Brain pericyte (primary cell): ENCODE data around the gene OPRM1.
A peak's percentile ranks its signal among the peaks of the same experiment; 100 is the strongest.

Experiments used
- DNase-seq: peaks from one replicate; pipeline ENCODE4 v3.0.0-alpha.2; 2012; ENCODE audit warnings: low read depth, low spot score

The OPRM1 gene

GRCh38 chr6:154202958-154203357, 163.9 kb downstream of the OPRM1 start:
- DNase-seq, result no peak

GRCh38 chr6:154206141-154206540, 167.1 kb downstream of the OPRM1 start:
- DNase-seq, result no peak

GRCh38 chr6:154206996-154207395, 168.0 kb downstream of the OPRM1 start:
- no peak for DNase-seq

GRCh38 chr6:154209555-154209954, 170.5 kb downstream of the OPRM1 start:
- no peak for DNase-seq

GRCh38 chr6:154210678-154211077, 171.6 kb downstream of the OPRM1 start:
- no peak for DNase-seq

GRCh38 chr6:154213782-154214181, 174.7 kb downstream of the OPRM1 start:
- no peak for DNase-seq

GRCh38 chr6:154218301-154218700, 179.3 kb downstream of the OPRM1 start:
- no peak for DNase-seq

- DNase-seq, result no peak
Observed at GRCh38 chr6:154218787-154219186, 179.7 kb downstream of the OPRM1 start.

- no peak for DNase-seq
Observed at GRCh38 chr6:154219250-154219649, 180.2 kb downstream of the OPRM1 start.

- DNase-seq, result no peak
Observed at GRCh38 chr6:154222716-154223115, 183.7 kb downstream of the OPRM1 start.

GRCh38 chr6:154223296-154223695, 184.3 kb downstream of the OPRM1 start:
- no peak for DNase-seq

GRCh38 chr6:154226461-154226860, 187.4 kb downstream of the OPRM1 start:
- DNase-seq, result no peak

GRCh38 chr6:154227862-154228520, 189.0 kb downstream of the OPRM1 start:
- no peak for DNase-seq

GRCh38 chr6:154228521-154228905, 189.5 kb downstream of the OPRM1 start:
- no peak for DNase-seq

GRCh38 chr6:154229786-154230185, 190.7 kb downstream of the OPRM1 start:
- no peak for DNase-seq

- no peak for DNase-seq
Observed at GRCh38 chr6:154230393-154230792, 191.4 kb downstream of the OPRM1 start.

- DNase-seq, result no peak
Observed at GRCh38 chr6:154230910-154231595, 192.0 kb downstream of the OPRM1 start.

- peak; percentile 3 for DNase-seq
Observed at GRCh38 chr6:154232013-154232910, 193.2 kb downstream of the OPRM1 start.

- no peak for DNase-seq
Observed at GRCh38 chr6:154233383-154233782, 194.3 kb downstream of the OPRM1 start.

GRCh38 chr6:154234019-154234772, 195.2 kb downstream of the OPRM1 start:
- no peak for DNase-seq

GRCh38 chr6:154236646-154237301, 197.7 kb downstream of the OPRM1 start:
- DNase-seq, result no peak
